Thyroid gland (tissue), 4 donors: ENCODE data around the gene ARHGAP18.

Experiments
- CTCF ChIP-seq, 6 experiments: fragments of 200-600 bp in 3 of 6; fragments of 450-650 bp in 3 of 6; sonication (generic) in 3 of 6; IDR thresholded peaks; one replicate each; pipeline ENCODE4 v1.5.1; 2016 to 2019; ENCODE audit warnings: antibody characterized with exemption in 6 of 6, mild to moderate bottlenecking in 2 of 6, inconsistent platforms in 1 of 6, moderate library complexity in 1 of 6
- POLR2A ChIP-seq, 2 donors: fragments of 450-650 bp; IDR thresholded peaks; one replicate each; pipeline ENCODE4 v1.6.1; 2017; ENCODE audit warnings: antibody characterized with exemption in 2 of 2, mild to moderate bottlenecking in 2 of 2, moderate library complexity in 1 of 2

- TF ChIP-seq POLR2A (IDR thresholded peaks at IDR 0.05): no peak
- TF ChIP-seq CTCF (IDR thresholded peaks at IDR 0.05): no peak
These were observed 36.2 kb downstream of the ARHGAP18 start for GRCh38 chr6:129673748-129674147.
